HCEC 1CT (cell line): ENCODE data around the gene AGPAT3.
"Not testable (repeated sequence)": the region's sequence is repeated elsewhere in the genome, so short reads cannot be mapped to it uniquely, and the experiment has no call there.

Experiments
- DNase-seq: peaks from one replicate; pipeline ENCODE4 v3.0.0-alpha.2; 2017

AGPAT3 gene

DNA sequence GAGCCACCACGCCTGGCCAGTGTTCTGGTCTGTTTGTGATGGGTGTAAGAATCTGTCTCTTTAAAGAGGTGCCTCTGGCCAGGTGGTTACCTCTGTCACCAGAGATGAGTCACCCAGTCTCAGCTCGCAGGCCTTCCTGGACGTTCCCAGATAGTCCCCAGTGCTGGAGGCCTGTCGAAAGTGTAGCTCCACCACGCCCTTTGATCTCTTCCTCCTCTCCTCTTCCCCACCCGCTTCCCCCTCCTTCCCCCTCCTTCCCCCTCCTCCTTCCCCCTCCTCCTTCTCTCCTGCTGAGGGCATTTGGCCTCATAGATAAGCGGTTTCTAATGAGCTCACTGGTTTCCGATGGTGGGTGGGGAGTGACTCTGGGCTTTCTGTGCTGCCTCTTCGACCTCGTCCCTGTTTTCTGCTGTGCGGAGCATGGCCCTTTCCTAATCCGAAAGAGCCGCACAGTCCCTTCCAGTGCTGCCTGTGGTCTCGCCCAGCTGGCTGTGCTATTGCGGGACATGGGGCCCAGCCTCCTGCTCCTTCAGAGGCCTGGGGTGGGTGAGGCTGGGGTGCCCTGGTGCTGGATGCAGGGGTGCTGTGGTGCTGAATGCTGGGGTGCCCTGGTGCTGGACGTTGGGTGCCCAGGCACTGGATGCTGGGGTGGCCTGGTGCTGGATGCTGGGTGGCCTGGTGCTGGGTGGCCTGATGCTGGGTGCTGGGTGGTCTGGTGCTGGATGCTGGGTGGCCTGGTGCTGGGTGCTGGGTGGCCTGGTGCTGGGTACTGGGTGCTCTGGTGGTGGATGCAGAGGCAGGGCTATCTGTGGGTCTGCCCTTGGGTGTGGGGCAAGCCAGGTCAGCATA lies 19.2 kb downstream of the AGPAT3 start:
- DNase-seq: no peak

DNA sequence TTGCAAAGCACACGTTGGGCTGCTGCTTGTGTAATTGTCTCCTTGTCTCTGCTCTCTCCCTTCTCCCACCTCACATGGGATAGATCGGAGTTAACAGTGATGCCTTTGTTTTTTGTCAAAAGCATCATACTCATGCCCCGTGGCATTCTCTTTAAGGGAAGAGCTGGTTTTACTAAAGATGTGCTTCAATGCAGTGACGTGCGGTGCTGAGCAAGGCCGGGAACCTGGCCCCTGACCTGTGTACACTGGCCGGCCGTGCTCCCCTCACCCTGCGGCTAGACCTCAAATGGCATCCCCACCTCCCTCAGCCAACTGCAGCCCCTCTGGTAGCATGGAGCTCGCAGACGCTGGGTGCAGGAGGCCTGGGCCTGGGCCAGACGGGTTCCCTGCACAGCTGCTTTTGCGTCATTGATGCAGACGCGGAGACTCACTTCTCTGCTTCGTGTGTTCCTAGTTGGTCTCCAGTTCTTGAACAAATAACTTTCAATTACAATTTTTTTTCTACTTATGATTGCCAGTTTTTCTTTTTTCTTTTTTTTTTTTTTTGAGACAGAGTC lies 19.9 kb downstream of the AGPAT3 start:
- no peak for DNase-seq

DNA sequence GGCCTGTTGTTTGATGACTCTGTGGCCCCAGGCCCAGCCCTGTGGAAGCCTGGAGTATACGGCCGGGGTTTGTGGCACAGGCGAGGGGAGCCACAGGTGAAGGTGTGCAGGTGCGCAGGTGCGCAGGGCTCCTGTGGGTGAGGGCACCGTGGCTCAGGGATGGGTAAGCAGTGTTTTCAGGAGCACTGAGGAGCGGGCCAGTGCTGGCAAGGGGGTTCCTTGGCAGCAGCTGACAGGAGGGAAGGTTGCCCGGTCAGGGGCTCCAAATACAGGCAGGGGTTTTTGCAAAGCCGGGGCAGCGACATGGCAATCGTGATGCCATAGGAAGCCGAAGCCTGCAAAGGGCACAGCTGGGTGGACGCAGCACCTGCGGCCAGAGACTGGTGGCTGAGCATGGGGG lies 20.7 kb downstream of the AGPAT3 start:
- DNase-seq: no peak

- no peak for DNase-seq
Measured at GRCh38 chr21:43886565-43886964, 21.5 kb downstream of the AGPAT3 start.

DNA sequence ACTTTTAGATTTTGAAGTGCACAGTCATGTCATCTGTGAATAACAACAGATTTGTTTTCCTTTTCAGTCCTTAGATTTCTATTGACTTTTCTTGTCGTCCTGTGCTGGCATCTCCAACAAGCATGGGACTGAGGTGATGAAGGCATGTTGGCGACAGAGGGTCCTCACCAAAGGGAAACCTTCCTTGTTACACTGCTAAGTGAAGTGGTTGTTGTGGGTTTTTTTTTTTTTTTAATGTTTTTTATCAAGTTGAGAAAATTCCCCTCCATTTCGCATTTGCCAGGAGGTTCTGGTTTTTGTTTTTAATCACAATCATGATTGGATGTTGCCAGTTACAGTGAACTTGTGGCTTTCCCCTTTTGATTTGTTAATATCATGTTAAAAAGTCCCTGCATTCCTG lies 24.0 kb downstream of the AGPAT3 start:
- DNase-seq: no peak

DNA sequence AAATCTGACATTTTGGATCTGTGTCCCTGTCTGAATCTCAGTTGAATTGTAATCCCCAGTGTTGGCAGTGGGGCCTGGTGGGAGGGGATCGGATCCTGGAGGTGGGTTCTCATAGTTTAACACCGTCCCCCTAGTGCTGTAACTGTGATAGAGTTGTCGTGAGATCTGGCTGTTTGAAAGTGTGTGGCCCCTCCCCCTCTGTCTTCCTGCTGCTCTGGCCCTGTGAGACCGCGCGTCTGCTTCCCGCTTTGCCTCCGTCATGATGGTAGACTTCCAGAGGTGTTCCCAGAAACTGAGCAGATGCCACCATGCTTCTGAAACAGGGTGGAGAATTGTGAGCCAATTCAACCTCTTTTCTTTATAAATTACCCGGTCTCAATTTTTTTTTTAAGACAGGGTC lies 25.0 kb downstream of the AGPAT3 start:
- DNase-seq: no peak

DNA sequence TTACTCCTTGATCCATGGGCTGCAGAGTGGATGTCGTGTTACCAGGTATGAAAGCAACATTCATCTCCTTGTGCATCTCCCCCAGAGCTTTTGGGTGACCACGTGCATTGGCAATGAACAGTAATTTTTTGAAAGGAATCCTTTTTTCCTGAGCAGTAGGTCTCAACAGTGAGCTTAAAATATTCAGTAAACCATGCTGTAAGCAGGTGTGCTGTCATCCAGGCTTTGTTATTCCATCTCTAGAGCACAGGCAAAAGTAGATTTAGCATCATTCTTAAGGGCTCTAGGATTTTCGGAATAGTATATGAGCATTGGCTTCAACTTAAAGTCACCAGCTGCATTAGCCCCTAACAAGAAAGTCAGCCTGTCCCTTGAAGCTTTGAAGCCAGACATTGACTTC lies 27.3 kb downstream of the AGPAT3 start:
- DNase-seq: no peak

GRCh38 chr21:43892984-43893535 lies 28.0 kb downstream of the AGPAT3 start:
- DNase-seq: no peak

GRCh38 chr21:43893536-43894205 lies 28.6 kb downstream of the AGPAT3 start:
- DNase-seq: no peak

- DNase-seq: no peak
Measured at GRCh38 chr21:43894206-43894577, 29.2 kb downstream of the AGPAT3 start.

- DNase-seq: no peak
Measured at GRCh38 chr21:43895196-43895595, 30.2 kb downstream of the AGPAT3 start.

- DNase-seq: not testable (repeated sequence)
Measured at GRCh38 chr21:43896696-43897299, 31.8 kb downstream of the AGPAT3 start.

DNA sequence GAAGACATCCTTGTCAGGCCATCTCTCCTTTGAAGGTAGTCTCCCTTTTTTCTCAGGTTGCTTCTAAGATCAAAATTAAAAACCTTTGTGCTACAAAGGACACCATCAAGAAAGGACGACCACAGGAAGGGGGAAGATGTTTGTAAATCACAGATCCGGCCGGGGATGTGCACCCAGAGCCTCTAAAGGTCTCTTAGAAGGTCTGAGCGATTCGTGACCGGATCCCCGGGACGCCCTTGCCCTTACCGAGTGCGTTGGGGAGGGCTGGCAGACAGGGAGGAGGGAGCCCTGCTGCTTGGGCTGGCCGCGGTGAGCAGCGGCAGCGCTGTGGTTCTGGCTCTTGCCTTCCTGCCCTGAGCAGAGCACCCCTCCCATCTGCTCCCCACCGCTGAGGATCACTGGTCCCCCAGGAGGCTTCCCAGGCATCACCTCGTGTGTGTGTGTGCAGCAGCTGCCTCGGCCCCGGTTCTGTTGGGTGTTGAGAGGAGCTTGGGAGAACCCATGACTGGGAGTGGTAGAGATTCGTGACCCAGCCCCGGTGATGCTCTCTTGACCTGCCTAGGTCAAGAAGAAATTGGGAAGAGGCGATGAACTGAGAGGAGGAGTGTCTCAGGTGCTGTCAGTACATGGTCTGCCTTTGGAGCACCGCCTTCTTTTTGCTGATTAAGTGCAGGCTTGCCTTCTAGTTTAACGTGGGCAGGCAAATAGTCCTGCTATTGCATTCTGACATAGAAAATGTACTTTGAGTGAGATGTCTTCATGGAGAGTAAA lies 34.5 kb downstream of the AGPAT3 start:
- no peak for DNase-seq

- DNase-seq: no peak
Measured at GRCh38 chr21:43900078-43900385, 35.0 kb downstream of the AGPAT3 start.

DNA sequence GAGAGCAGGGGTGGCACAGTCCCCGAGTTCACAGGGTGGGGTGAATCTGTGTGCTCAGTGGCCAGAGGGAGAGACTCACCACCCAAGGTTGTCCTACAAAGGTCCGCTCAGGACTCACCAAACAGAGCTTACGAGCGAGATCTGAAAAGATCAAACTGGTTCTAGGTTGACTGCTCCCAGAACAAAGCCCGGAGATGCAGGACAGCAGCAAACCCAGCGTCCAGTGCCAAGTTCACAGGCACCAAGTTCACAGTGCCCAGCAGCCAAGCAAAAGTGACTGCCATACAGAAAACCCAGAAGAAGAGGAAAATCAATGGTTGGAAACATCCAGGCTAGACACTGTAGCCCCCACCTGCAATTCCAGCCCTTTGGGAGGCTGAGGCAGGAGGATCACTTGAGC lies 35.7 kb downstream of the AGPAT3 start:
- DNase-seq: no peak

DNA sequence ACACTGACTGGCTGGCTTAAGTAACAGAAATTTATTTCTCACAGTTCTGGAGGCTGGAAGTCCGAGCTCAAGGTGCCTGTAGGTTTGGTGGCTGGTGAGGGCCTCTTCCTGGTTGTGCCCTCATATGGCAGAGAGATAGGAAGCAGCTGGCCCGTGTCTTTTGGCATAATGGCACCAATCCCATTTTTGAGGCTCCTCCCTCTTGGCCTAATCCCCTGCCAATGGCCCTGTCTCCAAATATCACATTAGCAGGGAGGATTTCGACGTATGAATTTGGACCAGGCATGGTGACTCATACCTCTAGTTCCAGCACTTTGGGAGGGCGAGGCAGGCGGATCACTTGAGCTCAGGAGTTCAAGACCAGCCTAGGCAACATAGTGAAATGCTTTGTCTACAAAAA lies 37.4 kb downstream of the AGPAT3 start:
- DNase-seq: peak; percentile 13

- no peak for DNase-seq
Measured at GRCh38 chr21:43903451-43904091, 38.5 kb downstream of the AGPAT3 start.

DNA sequence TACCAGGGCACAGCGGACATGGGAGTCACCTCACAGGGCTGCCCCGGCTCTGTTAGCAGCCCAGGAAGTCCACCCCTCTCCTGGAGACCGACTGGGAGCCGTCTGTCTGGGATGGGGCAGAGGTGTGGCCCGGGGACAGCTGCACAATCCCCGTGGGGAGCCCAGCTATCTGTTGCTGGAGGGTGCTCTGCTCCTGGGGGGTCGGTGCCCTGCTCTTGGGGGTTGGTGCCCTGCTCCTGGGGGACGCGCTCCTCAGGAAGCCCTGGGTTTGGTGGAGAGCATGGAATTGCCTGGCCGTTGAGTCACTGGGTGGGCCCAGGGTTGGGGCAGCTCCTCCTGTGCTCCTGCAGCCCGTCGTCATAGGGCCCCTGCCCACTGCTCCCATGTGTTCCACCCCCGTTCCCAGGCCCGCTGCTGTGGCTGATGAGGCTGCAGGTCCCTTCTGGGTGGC lies 39.3 kb downstream of the AGPAT3 start:
- DNase-seq: no peak

DNA sequence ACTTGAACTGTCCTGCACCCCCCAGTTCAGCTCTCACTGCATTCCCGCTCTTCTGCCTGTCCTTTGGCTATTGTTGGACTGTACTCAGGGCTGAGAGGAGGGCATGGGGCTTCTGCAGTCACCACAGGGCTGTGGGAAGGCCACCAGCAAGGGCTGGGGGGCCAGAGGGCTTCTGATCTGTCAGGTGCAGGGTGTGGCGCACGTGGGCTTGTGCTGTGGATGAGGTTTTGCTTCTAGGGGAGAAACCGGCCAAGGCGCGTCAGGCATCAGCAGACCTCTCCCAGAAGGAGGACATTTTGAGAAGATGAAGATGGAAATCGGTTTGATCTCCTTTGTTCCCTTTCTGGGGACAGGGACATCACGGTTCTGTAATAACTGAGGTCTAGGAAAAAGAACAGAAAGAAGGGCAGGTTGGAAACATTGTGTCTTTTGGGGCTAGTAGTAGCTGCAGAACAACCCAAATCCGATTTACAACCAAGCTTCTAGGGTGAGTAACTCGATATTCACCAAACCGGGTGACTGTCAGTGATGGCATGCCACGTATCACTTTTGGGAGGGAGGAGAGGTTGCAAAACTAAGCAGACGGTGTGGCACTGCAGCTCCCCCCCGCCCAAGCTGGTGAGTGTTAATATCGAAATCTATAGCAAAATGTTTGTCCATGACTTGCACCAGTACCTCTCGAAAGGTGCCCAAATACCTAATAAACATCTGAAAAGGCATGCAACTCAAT lies 40.9 kb downstream of the AGPAT3 start:
- DNase-seq: no peak

DNA sequence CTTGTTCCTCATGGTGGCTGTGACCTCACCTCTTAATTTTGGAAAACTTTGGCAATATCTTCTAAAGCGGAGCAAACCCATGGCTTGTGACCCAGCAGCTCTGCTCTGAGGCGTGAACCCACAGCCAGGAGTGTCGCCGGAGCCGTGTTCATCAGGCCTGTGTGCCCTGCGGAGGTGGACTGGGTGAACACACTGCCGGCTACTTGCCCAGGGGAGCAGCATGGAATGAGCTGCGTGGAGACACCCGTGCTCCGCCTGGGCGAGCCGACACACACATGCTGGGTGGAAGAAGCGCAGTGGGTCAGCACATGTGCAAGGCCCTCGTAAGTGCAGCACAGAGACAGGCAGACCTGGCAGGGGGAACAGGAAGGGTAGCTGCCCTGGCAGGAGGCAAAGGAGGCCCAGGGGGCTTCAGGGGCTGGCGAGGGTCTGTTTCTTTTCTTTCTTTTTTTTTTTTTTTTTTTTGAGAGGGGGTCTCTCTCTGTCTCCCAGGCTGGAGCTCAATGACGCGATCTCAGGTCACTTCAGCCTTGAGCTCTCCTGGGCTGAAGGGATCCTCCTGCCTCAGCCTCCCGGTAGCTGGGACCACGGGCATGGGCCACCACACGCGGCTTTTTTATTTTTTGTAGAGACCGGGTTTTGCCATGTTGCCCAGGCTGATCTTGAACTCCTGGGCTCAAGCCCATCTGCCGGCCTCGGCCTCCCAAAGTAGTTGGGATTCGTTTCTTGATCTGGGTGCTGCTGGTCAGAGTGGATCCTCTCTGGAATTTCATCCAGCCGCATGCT lies 41.8 kb downstream of the AGPAT3 start:
- no peak for DNase-seq

DNA sequence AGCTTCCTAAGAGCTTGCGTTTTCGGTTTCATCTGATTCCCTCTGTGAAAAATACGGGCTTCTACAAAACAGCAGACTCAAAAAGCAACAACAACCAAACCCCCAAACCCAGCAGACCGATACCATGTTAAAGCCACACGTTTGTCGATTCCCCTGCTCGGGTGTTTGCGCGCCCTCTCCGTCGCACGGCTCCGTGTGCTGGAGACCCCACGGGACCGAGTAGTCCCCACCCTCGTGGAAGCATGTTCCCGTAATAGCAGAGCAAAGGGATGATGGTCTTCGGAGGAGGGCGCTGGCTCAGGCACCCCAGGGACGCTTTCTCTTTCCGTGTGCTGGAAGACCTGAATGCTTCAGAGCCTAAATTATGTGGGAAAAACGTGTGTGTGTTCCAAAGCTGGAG lies 42.7 kb downstream of the AGPAT3 start:
- no peak for DNase-seq
